Measurements from ENCODE around the gene ATP2A1. TPM values are rescaled to one million over a fixed set of nuclear protein-coding genes. Genes with fewer than 3 reads are reported as not detected.

The ATP2A1 gene
- total and polyA plus RNA-seq, 2 of the 13 experiments (the other 11 are each of a cell fraction or from before 2014, with no cell fraction given) = 3.2 to 12.5 TPM

DNA sequence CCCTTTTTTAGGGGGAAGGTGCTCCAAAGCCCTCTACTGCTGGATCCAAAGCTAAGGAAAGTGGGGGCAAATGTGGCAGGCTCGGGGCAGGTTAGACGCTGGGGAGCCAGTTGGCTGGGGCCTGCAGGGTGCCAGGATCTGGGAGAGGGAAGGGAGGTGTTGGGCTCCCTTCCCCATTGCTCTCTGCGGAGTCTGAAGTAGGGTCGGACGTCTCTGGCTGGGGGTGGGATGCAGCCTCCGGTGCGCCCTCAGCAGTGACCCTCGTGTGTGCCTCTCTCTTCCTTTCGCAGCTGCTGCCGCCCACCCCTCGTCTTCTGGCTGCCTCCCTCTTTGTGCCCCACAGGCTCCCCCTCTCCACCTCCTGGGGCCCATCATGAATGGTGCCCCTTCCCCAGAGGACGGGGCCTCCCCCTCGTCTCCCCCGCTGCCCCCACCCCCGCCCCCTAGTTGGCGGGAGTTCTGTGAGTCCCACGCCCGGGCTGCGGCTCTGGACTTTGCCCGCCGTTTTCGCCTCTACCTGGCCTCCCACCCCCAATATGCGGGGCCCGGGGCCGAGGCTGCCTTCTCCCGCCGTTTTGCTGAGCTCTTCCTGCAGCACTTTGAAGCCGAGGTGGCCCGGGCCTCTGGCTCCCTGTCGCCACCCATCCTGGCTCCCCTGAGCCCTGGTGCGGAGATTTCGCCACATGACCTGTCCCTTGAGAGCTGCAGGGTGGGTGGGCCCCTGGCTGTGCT is 12.4 kb upstream of the ATP2A1 start (continued):
- TF ChIP-seq TBL1XR1 (IDR thresholded peaks at IDR 0.05; ENCODE audit: borderline replicate concordance, low read length, partially characterized antibody) = no peak
- no peak for TF ChIP-seq NR2F6 (IDR thresholded peaks at IDR 0.05)
- no peak for TF ChIP-seq NR2F6 (CRISPR knock-in tag; IDR thresholded peaks at IDR 0.05)
- TF ChIP-seq, protein P1, sequence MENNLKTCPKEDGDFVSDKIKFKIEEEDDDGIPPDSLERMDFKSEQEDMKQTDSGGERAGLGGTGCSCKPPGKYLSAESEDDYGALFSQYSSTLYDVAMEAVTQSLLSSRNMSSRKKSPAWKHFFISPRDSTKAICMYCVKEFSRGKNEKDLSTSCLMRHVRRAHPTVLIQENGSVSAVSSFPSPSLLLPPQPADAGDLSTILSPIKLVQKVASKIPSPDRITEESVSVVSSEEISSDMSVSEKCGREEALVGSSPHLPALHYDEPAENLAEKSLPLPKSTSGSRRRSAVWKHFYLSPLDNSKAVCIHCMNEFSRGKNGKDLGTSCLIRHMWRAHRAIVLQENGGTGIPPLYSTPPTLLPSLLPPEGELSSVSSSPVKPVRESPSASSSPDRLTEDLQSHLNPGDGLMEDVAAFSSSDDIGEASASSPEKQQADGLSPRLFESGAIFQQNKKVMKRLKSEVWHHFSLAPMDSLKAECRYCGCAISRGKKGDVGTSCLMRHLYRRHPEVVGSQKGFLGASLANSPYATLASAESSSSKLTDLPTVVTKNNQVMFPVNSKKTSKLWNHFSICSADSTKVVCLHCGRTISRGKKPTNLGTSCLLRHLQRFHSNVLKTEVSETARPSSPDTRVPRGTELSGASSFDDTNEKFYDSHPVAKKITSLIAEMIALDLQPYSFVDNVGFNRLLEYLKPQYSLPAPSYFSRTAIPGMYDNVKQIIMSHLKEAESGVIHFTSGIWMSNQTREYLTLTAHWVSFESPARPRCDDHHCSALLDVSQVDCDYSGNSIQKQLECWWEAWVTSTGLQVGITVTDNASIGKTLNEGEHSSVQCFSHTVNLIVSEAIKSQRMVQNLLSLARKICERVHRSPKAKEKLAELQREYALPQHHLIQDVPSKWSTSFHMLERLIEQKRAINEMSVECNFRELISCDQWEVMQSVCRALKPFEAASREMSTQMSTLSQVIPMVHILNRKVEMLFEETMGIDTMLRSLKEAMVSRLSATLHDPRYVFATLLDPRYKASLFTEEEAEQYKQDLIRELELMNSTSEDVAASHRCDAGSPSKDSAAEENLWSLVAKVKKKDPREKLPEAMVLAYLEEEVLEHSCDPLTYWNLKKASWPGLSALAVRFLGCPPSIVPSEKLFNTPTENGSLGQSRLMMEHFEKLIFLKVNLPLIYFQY (CRISPR knock-in tag; IDR thresholded peaks at IDR 0.05; ENCODE audit: borderline replicate concordance) = no peak
- no peak for TF ChIP-seq MTF1 (CRISPR knock-in tag; IDR thresholded peaks at IDR 0.05)
- TF ChIP-seq HOXA5 (CRISPR knock-in tag; IDR thresholded peaks at IDR 0.05) = no peak
- TF ChIP-seq, protein P2, sequence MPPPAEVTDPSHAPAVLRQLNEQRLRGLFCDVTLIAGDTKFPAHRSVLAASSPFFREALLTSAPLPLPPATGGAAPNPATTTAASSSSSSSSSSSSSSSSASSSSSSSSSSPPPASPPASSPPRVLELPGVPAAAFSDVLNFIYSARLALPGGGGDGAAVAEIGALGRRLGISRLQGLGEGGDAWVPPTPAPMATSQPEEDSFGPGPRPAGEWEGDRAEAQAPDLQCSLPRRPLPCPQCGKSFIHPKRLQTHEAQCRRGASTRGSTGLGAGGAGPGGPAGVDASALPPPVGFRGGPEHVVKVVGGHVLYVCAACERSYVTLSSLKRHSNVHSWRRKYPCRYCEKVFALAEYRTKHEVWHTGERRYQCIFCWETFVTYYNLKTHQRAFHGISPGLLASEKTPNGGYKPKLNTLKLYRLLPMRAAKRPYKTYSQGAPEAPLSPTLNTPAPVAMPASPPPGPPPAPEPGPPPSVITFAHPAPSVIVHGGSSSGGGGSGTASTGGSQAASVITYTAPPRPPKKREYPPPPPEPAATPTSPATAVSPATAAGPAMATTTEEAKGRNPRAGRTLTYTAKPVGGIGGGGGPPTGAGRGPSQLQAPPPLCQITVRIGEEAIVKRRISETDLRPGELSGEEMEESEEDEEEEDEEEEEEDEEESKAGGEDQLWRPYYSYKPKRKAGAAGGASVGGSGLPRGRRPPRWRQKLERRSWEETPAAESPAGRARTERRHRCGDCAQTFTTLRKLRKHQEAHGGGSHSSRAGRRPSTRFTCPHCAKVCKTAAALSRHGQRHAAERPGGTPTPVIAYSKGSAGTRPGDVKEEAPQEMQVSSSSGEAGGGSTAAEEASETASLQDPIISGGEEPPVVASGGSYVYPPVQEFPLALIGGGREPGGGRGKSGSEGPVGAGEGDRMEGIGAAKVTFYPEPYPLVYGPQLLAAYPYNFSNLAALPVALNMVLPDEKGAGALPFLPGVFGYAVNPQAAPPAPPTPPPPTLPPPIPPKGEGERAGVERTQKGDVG (CRISPR knock-in tag; IDR thresholded peaks at IDR 0.05; ENCODE audit: borderline replicate concordance) = 0 out of 2 replicates have a peak, but pooled peaks have one; percentile 18
- TF ChIP-seq MAFG (CRISPR knock-in tag; IDR thresholded peaks at IDR 0.05) = 0 out of 2 replicates have a peak, but pooled peaks have one; percentile 41
- no peak; the same call in 1 of the 2 replicates for TF ChIP-seq SP2 (CRISPR knock-in tag; IDR thresholded peaks at IDR 0.05)
- peak; percentile 72 for TF ChIP-seq ASH2L (IDR thresholded peaks at IDR 0.05; ENCODE audit: insufficient read length, low read depth, low read length)
- TF ChIP-seq HOXD1 (CRISPR knock-in tag; IDR thresholded peaks at IDR 0.05) = 0 out of 2 replicates have a peak, but pooled peaks have one; percentile 39
- TF ChIP-seq ZNF383 (CRISPR knock-in tag; IDR thresholded peaks at IDR 0.05; ENCODE audit: borderline replicate concordance) = no peak
- no peak for TF ChIP-seq DNMT1 (CRISPR knock-in tag; IDR thresholded peaks at IDR 0.05)
- TF ChIP-seq, protein P3, sequence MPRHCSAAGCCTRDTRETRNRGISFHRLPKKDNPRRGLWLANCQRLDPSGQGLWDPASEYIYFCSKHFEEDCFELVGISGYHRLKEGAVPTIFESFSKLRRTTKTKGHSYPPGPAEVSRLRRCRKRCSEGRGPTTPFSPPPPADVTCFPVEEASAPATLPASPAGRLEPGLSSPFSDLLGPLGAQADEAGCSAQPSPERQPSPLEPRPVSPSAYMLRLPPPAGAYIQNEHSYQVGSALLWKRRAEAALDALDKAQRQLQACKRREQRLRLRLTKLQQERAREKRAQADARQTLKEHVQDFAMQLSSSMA (CRISPR knock-in tag; IDR thresholded peaks at IDR 0.05) = no peak
- no peak for TF ChIP-seq MIXL1 (CRISPR knock-in tag; IDR thresholded peaks at IDR 0.05)
- no peak for TF ChIP-seq SOX13 (IDR thresholded peaks at IDR 0.05)
- peak in 1 of 2 experiments; percentile 34; a peak in 1 of 4 replicates for TF ChIP-seq SOX13 (CRISPR knock-in tag; conservative IDR thresholded peaks at IDR 0.05 in 1 of 2, IDR thresholded peaks at IDR 0.05 in 1 of 2)
- TF ChIP-seq YEATS4 (CRISPR knock-in tag; IDR thresholded peaks at IDR 0.05; ENCODE audit: borderline replicate concordance) = no peak; the same call in 1 of the 2 replicates
- no peak for TF ChIP-seq ZFP82 (CRISPR knock-in tag; IDR thresholded peaks at IDR 0.05; ENCODE audit: borderline replicate concordance)
- TF ChIP-seq FOXP1 (IDR thresholded peaks at IDR 0.05) = no peak
- no peak for TF ChIP-seq FOXP1 (CRISPR knock-in tag; IDR thresholded peaks at IDR 0.05)
- no peak; the same call in 1 of the 2 replicates for TF ChIP-seq ZMYM4 (CRISPR knock-in tag; IDR thresholded peaks at IDR 0.05)
- TF ChIP-seq POGZ (CRISPR knock-in tag; IDR thresholded peaks at IDR 0.05) = no peak
- TF ChIP-seq, protein P4, sequence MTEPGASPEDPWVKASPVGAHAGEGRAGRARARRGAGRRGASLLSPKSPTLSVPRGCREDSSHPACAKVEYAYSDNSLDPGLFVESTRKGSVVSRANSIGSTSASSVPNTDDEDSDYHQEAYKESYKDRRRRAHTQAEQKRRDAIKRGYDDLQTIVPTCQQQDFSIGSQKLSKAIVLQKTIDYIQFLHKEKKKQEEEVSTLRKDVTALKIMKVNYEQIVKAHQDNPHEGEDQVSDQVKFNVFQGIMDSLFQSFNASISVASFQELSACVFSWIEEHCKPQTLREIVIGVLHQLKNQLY (CRISPR knock-in tag; IDR thresholded peaks at IDR 0.05) = no peak

All from HepG2 (cell line).